ENCODE results near the gene STMN1.
"Not testable (repeated sequence)": the region's sequence is repeated elsewhere in the genome, so short reads cannot be mapped to it uniquely, and the experiment has no call there.

STMN1 gene

DNA sequence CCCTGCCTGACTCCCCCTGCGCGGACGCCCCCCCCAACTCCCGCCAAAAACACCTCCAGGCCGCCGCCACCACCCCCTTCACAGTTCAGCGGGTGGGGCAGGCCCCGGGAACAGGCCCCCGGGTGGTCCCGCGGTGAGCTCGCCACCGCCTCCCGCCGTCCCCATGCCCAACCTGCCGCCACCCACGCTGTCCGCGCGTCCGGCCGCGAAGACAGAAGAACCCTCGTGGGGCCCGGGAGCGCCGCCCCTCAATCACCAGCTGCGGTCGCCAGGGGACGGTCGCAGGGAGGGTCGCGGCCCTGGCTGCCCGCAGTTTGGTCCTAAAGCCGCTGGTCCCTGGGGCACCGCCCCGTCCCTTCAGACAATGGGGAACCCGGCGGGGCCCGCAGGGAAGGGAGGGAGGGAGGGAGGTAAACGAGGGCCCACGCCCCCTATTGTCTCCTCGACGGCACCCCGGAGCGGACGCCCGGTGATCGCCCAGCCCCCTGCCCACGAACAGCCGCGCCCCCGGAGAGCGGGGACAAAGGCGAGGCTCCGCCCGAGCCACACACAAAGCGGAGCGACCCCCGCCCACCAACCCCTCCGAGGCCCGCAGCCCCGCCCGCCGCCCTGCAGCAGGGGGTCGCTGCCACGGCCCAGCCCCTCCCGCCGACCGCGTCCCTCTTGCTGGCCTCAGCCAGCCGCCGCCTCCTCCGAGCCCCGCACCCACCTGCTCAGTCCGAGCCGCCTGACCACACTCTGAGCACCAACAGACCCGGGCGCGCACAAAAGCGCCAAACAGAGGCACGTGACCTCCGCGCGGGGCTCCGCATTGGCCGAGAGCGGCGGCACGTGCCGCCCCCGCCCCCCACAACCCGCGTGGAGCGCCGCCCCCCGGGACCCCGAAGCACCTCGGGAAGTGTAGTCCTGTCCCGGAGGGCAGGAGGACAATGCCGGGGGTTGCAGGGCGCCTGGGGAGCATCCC lies at the start of gene STMN1:
STMN1 (minus strand) TSS at position 740 of the 964 bp plus-strand sequence. CDS start 1,743 bp downstream, outside the sequence.
- DNase-seq = peak; percentile 93

DNA sequence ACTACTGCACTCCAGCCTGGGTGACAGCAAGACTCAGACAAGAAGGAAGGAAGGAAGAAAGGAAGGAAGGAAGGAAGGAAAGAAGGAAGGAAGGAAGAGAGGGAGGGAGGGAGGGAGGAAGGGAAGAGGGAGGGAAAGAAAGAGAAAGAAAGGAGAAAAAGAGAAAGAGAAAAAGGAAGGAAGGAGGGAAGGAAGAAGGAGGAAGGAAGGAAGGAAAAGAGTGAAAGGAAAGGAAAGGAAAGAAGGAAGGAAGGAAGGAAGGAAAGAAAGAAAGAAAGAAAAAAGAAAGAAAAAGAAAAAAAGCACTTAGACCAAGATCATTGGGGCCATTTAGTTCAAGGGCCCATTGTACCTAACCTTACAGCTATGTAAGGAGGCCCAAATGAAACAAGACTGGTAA lies 49.3 kb upstream of the STMN1 start:
- DNase-seq = no peak

DNA sequence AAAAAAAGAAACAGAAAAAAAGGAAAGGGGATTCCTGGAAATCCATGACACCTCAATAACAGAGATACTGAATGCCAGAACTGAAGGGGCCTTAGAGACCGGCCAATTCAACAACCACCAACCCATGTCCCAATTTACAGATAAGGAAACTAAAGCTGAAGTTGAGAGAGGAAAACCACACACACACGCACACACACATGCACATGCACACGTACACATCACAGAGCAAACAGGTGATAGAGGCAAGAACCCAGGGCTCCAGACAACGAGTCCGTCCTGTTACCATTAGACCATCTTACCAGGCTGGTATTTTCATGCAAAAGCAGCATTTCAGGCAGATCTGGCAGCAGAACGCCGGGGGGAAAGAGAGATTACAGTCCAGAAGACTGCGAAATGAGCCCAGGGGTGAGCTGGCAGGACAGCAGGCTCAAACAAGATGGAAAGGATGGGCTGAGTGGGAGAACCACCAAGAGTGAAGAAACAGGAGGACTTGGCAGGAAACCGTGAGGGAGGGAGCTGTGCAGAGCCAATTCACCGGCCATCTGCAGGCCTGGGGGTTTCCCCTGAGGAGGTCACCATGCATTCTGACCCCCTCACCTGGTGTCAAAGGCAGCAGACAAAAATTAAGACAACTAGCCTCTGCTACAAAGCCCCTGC lies 48.2 kb upstream of the STMN1 start:
- no peak for DNase-seq

DNA sequence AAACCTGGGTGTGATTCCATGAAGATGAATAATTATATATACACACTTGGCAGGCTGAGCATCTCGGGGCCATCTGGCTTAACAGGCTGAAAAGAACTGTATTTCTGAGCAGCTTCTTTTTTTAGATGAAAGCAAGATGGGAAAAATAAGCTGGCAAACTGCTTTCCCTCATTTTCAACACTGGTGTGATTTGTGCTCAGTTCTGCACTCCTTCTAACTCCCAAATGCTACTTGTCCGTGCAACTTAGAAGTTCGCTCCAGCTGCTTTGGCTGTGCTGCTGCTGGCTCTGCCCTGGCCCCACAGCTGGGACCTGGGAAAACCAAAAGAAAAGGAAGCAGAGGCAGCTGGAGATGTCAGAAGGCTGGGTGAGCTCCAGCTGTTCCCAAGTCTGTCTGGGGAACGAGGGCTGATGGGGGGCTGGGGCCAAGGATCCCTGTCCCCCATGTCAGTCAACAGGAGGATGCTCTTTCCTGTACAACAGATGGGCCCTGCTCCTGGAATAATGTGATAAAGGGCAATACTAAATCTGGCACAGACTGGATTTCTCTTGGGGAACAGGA lies 46.7 kb upstream of the STMN1 start:
- peak; percentile 85 for DNase-seq

DNA sequence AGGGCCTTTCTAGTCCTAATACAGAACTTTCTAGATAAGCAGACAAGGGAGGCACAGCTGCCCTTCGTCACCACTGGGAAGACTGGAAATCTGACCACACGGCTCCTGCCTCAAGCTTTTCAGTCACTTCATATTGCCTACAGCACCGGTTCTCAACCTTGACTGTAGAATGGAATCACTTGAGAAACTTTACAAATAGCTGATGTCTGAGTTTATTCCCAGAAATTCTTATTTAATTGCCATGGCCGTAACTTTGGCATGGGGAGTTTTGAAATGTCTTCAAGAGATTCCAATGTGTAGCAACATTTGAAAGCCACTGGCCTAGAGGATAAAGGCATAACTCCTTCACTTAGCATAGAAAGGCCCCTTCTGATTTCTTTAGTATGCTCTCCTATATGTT lies 42.4 kb upstream of the STMN1 start:
- no peak for DNase-seq

DNA sequence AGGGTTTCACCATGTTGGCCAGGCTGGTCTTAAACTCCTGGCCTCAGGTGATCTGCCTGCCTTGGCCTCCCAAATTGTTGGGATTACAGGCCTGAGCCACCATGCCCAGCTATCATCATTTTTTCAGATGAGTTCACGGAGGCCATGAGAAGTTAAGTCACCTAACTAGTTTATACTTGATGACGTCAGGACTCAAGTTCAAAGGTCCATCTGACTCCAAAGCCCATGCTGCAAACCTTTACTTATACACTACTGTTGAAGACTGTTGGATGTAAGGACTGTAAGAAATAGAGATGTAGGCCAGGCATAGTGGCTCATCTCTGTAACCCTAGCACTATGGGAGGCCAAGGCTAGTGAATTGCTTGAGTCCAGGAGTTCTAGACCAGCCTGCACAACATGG lies 40.8 kb upstream of the STMN1 start:
- DNase-seq = no peak

DNA sequence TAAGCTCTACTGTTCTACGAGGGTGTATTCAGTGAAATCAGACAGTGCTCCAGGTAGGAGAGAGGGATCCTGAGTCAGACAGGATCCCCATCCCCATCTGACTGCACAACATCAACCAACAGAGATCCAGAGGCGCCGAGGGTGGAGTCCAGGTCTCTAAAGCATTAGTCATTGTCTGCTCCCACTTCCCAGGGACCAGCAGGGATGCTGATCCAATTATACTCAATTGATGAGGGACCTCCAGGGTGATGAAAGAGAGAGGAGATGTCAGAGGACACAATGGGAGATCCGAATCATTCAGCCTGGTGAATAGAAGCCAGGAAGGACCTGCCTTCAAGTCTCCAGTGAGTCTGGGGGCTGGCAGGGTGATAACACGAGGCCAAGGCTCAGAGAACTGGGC lies 39.5 kb upstream of the STMN1 start:
- no peak for DNase-seq

DNA sequence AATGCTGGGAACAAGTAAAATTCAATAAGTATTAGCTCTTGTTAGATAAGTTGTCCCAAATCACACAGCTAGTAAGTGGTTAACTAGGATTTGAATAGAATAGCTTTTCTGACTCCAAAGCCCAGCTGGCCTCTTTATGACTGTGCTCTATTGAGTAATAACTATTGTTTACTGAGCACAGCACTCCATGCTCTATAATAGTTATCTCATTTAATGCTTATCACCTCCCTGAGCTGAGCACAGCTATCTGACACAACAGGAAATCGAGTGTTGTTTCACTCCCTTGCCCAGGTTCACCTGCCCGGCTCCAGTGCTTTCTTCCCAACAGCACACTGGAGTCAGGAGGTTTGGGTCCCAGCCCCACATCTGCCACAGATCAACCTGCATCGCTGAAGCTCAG lies 38.8 kb upstream of the STMN1 start:
- no peak for DNase-seq

DNA sequence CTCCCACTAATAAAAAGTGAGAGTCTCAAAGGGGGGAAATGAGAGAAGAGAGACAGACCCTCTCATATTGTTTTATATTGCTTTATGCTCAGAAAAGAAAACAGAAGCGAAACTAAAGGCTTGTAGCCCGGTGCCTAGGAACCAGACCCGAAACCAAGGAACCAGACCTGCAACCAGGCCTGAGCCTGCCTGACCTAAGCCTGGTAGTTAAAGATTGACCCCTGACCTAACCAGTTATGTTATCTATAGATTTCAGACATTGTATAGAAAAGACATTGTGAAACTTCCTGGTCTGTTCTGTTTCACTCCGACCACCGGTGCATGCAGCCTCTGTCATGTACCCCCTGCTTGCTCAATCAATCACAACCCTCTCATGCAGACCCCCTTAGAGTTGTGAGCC lies 37.3 kb upstream of the STMN1 start:
- DNase-seq = not testable (repeated sequence)

DNA sequence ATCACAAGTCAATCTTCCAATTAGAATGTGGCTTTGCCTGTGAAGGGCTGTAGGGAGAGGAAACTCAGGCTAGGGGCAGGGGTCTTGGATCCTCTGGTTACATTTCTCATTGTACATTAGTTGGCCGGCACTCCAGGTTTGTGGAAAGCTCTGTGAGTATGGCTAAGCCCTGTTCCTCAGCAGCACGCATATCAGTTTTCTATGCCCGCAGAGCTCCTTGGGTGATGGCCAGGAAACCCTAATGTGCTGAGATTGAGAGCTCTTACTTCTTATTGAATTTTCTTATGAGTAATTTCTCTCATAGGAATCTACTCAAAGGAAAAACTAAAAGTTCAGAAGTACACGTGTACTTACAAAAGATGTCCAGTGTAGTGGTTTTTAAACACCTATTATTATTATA lies 30.7 kb upstream of the STMN1 start:
- DNase-seq = no peak

DNA sequence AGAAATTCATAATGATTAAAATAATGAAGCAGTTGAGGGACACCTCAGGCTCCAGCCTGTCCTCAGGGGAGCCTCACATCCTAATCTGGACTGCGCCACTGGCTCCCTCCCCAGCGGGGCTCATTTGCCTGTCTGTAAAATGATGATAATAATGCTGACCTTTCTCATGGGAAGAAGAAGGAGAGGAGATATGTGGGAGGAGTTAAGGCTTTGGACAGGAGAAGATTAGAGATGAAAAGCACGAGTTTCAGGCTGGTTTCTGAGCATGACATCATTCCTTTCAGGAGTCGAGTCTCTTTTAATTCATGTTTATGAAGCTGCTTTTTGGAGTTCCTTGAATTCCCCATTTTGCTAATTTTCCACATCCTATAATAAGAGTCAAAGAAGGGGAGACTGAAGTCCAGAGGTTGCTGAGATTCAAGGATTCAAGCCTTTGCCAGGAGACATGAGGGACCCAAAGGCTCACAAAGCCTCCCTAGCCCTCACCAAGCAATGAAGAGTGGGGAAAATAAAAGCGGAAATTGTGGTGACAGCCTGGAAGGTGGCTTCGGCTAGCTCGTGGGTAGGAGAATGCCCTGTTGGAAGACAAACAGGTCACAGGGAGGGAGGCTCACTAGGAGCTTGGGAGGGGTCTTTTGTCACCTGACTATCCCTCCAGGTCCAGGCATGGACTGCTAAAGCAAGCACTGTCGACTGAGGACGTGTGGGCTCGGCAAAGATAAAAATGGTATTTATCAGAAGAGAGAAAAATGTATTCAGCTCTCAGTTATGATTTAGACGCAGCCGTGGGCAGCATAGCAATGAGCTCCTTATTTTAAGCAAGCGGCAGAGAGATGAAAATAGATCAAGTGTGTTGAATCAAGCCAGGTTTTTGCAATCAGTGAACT lies 27.5 kb upstream of the STMN1 start:
- DNase-seq = no peak

DNA sequence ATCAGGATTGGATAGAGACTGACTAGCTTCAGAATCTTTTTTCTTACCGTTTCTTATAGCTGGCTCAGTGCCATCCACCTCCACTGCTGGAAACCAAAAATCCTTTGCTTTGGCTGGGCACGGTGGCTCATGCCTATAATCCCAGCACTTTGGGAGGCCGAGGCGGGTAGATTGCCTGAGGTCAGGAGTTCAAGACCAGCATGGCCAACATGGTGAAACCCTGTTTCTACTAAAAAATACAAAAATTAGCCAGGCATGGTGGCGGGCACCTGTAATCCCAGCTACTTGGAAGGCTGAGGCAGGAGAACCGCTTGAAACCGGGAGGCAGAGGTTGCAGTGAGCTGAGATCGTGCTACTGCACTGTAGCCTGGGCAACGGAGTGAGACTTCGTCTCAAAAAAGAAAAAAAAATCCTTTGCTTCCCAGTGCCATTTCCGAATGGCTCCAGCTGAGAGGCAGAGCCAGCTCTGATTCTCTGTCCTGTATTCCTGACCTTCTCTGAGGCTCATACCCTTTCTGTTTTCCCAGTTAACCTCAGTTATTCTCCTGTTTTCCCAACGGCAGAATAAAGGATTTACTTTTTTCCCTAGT lies 26.7 kb upstream of the STMN1 start:
- not testable (repeated sequence) for DNase-seq

DNA sequence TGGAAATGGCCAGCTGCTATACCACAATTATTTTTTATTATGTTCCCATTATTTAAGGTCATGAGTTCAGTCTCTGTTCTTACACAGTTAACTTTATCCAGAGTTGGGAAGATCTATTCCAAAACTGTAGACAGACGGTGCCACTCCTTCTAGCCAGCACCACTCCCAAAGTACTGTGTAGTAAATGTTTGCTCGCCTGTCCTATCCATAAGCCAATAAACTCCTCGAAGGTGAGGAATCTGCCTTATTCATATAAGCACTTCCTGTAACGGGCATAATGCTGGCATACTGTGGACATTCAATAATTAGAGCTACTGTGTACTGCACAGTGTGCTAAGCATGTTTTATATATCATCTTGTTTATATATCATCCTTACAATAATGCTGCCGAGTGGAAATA lies 26.1 kb upstream of the STMN1 start:
- no peak for DNase-seq

DNA sequence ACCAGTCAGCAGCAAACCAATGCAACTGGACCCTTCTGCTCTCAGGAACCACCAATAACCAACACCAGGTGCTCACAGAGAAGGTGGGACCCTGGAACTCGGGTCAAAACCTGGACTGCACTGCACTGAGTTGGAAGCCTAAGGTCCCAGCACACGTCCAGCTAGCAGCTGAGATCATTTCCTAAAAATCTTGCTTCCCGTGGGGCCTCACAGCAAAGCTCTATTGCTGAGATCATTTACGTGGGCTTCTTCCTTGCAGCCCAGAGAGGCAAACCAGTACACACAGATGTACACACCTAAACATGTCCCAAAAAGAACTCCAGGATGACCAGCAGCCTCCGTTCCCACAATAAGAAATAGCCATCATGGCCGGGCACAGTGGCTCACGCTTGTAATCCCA lies 22.8 kb upstream of the STMN1 start:
- DNase-seq = no peak

DNA sequence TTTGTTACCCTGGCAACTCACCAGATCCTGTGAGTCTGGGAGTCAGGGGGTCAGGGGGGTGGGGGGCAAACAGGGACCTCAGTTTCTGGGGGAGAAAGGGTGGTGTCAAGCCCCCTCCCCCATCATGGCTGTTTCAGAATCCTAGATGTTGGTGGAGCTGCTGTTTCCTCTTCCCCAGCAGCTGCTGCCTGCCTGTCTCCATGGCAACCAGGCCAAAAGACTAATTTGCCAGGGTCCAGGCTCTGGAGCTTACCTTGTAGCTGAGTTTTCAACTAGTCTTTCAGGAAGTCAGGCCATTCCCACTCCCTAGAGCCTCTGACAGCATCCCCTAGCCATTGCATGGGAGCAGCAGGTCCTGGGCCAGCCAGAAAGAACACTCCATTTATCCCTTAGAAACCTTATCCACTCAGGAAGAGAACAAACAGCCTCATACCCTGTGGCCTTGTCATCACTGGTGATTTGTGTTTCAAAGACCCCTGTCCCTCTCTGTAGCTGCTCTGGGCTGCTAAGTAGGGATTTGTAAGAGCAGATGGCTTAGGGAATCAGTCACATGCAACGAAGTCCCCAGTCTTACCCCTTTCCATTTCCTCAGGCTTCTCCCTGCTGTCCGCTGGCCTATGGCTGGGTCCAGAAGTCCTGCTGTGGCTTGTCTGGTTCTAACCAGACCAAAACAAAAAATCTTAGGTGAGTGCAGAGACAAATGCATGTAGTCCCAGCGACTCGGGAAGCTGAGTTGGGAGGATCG lies 21.5 kb upstream of the STMN1 start:
- DNase-seq = no peak

DNA sequence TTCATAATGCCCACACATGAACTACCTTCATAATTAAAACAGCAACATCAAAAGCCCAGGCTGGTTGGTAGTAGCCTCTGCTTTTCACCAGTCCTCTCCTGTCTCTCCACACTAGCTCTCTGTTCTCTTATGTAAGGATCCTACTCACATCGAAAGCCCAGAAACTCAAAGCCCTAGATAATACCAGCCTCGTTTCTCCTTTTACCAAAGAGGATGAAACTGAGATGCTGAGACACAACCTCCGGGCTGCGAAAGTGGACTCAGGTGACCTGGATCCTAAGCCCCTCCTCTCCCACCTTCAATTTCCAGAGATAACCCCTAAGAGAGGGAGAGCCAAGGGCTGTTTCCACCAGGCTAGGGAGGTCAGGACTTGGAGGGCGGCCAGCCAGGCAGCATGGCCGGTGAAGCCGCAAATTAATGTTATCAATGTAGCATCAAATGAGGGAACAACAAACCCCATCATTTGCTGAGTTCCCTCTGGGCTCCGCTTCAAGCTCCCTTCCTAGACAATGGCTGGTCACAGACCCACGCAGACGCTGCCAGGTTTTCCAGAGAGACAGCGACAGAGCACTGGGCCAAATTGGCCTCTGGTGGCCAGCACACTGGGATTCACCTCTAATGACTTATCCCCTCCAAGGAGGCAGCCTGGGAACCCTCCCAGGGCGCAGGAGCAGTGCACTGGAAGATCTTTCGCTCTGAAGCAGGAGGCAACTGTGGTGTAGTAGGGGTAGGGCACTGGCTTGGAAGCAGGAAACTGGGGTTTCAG lies 20.7 kb upstream of the STMN1 start:
- no peak for DNase-seq

DNA sequence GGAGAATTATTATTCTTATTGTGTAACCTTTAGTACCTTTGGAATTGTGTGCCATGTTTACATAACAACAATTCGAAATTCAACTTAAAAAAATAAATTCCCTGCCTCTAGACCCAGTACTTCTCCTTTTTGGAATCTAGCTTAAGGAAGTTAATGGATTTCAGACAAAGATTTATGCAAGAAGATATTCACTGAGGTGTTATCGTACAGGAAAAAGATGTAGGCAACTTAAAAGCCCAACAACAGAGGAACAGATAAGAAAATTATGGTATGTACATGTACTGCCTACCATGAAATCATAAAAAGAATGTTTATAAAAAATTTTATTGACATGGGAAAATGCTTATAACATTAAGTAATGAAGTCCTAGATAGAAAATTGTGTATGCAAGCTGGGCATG lies 18.2 kb upstream of the STMN1 start:
- DNase-seq = no peak

DNA sequence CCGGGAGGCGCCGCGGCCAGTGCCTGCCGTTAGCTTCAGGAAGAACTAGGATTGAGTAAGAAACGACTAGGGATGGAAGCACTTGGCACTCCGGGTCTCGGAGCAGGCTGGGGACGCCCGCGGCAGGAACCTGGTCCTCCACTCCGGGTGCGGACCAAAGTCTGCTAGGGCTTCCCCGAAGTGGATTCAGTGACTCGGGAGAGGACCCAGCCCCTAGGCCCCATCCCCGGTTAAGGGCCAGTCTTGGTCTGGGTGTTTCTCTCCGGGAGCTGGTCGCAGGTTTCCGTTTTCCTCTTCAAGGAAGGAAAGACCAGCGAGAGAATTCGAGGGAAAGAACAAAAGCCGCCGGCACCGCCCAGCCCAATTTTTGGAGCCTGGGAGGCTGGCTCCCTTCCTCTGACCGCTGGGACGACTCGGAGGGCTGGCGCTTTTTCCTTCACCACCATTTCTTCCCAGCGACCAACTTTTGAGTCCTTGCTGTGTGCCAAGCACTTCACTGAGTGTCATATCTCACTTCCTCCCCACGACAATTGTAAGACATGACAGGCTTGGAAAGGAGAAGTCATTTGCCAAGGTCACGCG lies 16.8 kb upstream of the STMN1 start:
- no peak for DNase-seq

DNA sequence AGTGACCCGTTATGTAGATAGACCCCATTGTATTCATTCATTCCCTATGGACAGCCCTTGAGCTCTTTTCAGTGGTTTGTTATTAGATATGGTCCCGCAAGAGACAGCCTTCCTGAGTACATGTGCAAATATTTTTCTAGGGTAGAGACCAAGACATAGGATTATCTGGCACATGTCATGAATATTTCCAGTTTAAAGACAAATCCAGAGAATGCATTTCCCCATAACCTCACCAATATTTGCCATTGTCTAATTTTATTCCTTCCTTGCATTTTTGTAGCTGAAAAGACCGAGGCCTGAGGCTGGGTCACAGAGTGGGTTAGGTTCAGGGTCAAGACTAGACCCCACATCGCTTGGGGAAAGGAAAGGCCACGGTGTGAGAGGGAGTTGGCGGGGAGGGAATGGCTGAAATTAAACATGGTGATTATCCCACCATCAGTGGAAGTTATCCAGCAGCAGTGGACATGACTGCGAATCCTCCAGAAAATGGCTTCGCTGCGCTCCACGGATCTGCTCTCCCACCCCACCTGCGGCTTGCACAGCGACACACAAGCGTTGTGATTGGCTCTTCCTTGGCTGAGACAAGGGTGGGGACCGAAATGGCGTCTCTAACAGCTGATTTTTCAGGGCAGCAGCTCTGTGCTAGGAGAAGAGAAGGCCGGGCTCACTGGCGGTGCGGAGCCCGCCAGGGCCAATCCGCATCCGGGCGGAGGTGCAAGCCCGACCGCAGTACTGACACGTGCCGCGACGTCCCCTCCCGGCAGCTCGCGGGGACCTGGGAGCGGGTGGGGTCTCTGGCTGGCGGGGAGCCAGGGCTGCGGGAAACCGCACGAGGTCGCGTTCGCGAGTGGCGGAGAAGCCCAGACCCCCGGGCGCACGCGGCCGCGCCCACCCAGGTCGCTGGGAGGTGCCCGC lies 16.1 kb upstream of the STMN1 start:
- DNase-seq = peak; percentile 27

Measured in fibroblast of upper back skin (primary cell).